Stimulated activated memory B cell treated with anti-CD40 and anti-IgM and Interleukin-4, amounts not matched to agents 10 μg/mL and 1 μg/mL and 100 μg/mL, for 72 hours (primary cell): ENCODE results near the gene SCARB1.

Experiments
- ATAC-seq: fragments of 150-1000 bp; cut with Tn5 transposase; 2 replicates; pipeline ENCODE4 v1.10.0; 2021
- H3K27ac Mint-ChIP-seq: one replicate; pipeline ENCODE4 v1.8.0; 2022; ENCODE audit warnings: mild to moderate bottlenecking, mixed read lengths
- H3K27me3 Mint-ChIP-seq: one replicate; pipeline ENCODE4 v1.8.0; 2022; ENCODE audit warnings: mixed read lengths
- H3K36me3 Mint-ChIP-seq: one replicate; pipeline ENCODE4 v1.8.0; 2022; ENCODE audit warnings: mixed read lengths
- H3K4me1 Mint-ChIP-seq: one replicate; pipeline ENCODE4 v1.8.0; 2022; ENCODE audit warnings: mixed read lengths
- H3K4me3 Mint-ChIP-seq: one replicate; pipeline ENCODE4 v1.8.0; 2022; ENCODE audit warnings: mild to moderate bottlenecking, moderate library complexity, mixed read lengths
- H3K9me3 Mint-ChIP-seq: one replicate; pipeline ENCODE4 v1.8.0; 2022; ENCODE audit warnings: mixed read lengths

The SCARB1 gene

GRCh38 chr12:124871297-124871696, 7.6 kb upstream of the SCARB1 start:
- Mint-ChIP-seq H3K4me1 (peaks cover 25% of the 10 kb centered on the region), H3K27ac (no peak overlapping the region), H3K4me3 (no peak overlapping the region), H3K36me3 (no peaks in the 10 kb centered on the region), H3K9me3 (no peaks in the 10 kb centered on the region), H3K27me3 (no peaks in the 10 kb centered on the region)
- no peak for ATAC-seq

- Mint-ChIP-seq H3K36me3 (no peaks in the 10 kb centered on the region), H3K4me3 (no peak overlapping the region), H3K27me3 (no peaks in the 10 kb centered on the region), H3K9me3 (no peaks in the 10 kb centered on the region), H3K4me1 (peaks cover 25% of the 10 kb centered on the region), H3K27ac (no peak overlapping the region)
- ATAC-seq: no peak
These were observed 6.9 kb upstream of the SCARB1 start for GRCh38 chr12:124870515-124870914.

DNA sequence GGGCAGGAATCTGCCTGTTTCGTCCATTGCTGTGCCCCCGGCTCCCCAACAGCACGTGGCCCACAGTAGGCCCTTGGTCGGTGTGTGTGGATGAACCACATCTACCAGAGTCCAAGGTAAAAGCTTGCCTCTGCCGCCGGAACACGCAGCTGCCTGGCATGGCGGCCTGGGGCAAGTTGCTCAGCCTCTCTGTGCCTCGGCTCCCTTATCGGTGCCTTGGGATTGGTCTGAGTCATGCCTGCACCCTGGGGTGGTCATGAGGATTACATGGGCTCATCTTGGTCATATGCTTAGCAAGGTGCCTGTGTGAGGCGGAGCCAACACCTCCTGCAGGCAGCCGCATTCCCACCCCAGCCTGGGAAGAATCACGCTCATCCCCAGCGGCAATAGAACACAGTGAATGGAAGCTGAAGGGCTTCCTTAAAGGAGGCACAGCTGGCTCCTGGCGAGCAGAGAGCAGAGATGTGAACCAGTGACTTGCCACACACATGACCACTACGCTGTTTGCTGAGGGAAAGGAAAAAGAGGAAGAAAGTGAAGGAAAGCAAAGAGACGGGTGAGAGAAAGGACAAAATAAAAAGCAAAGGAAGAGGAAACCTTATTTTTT, 5.5 kb upstream of the SCARB1 start:
- Mint-ChIP-seq H3K36me3 (no peaks in the 10 kb centered on the region), H3K27ac (peak overlapping the region; percentile 78), H3K9me3 (no peaks in the 10 kb centered on the region), H3K27me3 (no peaks in the 10 kb centered on the region), H3K4me3 (peak overlapping the region; percentile 72), H3K4me1 (peaks cover 25% of the 10 kb centered on the region)
- peak; percentile 53 for ATAC-seq

DNA sequence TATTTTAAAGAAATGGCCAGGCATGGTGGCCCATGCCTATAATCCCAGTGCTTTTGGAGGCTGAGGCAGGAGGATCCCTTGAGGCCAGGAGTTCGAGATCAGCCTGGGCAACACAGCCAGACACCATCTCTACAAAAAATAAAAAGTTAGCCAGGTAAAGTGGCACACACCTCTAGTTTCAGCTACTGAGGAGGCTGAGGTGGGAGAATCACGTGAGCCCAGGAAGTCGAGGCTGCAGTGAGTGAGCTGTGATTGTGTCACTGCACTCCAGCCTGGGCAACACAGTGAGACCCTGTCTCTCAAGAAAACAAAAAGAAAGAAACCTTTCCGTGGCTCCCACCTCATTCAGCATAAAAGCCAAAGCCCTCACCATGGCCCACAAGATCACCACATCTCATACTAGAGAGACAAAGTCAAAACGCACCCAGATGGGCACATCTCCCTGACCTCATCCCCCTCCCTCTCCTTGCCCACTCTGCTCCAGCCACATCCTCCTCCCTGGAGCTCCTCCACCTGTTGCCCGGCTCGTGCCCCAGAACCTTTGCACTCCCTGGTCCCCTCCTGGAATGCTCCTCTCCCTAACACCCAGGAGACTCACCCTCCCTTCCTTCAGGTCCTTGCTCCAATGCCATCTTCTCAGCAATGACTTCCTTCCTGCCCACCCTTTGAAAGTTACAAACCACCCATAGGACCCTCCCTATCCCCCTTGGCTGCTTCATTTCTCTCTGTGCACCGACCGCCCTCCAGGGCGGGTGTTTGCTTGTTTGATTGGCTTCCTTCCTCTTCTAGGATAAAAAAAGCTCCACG, 4.8 kb upstream of the SCARB1 start:
- ATAC-seq: no peak
- no peaks in the 10 kb centered on the region for H3K27me3 Mint-ChIP-seq
- H3K4me3 Mint-ChIP-seq: peak overlapping the region; percentile 72
- H3K36me3 Mint-ChIP-seq: no peaks in the 10 kb centered on the region
- H3K27ac Mint-ChIP-seq: peak overlapping the region; percentile 78
- peaks cover 24% of the 10 kb centered on the region for H3K4me1 Mint-ChIP-seq
- H3K9me3 Mint-ChIP-seq: no peaks in the 10 kb centered on the region

DNA sequence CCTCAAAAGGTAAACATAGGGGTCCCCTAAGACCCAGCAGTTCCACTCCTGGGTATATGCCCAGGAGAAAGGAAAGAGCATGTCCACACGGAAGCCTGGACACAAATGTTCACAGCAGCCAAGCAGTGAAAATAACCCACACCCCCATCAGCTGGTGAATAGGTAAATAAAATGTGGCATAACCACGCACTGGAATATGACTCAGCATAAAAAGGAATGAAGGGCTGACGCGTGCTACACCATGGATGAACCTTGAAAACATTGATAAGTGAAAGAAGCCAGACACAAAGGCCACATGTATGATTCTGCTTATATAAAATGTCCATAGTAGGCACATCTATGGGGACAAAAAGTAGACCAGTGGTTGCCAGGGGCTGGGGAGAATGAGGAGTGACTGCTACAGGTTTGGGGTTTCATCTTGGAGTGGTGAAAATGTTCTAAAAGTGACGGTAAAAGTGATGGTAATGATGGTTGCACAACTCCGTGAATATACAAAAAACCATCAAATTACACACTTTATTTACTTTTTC, 3.8 kb upstream of the SCARB1 start:
- H3K27me3 Mint-ChIP-seq: no peaks in the 10 kb centered on the region
- no peaks in the 10 kb centered on the region for H3K36me3 Mint-ChIP-seq
- no peaks in the 10 kb centered on the region for H3K9me3 Mint-ChIP-seq
- H3K4me1 Mint-ChIP-seq: peaks cover 30% of the 10 kb centered on the region
- H3K4me3 Mint-ChIP-seq: no peak overlapping the region
- peak overlapping the region; percentile 44 for H3K27ac Mint-ChIP-seq
- no peak for ATAC-seq

- Mint-ChIP-seq H3K27ac (no peak overlapping the region), H3K36me3 (no peaks in the 10 kb centered on the region), H3K4me3 (no peak overlapping the region), H3K4me1 (peaks cover 36% of the 10 kb centered on the region), H3K27me3 (no peaks in the 10 kb centered on the region), H3K9me3 (no peaks in the 10 kb centered on the region)
- no peak for ATAC-seq
These were observed 3.3 kb upstream of the SCARB1 start for GRCh38 chr12:124866883-124867400.

DNA sequence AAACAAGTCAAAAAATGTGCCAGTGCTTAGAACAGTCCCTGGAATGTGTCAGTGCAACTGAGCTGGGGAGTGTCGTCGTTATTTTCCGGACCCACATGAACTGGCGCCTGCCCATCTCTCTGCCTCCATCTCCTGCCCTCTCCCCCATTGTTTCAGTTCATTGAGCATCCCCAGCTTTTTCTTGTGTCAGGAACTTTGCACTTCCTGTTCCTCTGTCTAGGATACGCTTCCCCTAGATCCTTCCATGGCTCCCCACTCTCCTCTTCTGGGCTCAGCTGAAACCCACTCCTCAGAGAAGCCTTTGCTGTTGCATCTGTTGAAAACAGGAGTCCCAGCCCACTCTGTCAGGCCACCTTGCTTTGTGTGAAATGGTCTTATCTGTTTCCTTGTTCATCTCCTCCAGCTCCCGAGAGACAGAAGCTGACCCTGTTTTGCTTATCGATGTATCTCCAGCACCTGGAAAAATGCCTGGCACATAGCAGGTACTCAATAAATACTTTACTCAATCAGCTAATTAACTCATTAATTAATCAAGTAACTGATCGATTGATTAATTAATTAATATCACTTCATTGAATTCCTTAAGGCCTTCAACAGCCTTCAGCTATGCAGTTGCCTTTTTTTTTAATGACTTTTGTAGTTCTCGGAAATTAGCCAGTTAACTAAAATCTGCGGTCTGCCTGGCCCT, 2.7 kb upstream of the SCARB1 start:
- H3K27me3 Mint-ChIP-seq: no peaks in the 10 kb centered on the region
- H3K36me3 Mint-ChIP-seq: no peaks in the 10 kb centered on the region
- H3K9me3 Mint-ChIP-seq: no peaks in the 10 kb centered on the region
- peaks cover 42% of the 10 kb centered on the region for H3K4me1 Mint-ChIP-seq
- no peak overlapping the region for H3K4me3 Mint-ChIP-seq
- H3K27ac Mint-ChIP-seq: no peak overlapping the region
- no peak for ATAC-seq

GRCh38 chr12:124865728-124866127, 2.1 kb upstream of the SCARB1 start:
- no peak for ATAC-seq
- H3K9me3 Mint-ChIP-seq: no peaks in the 10 kb centered on the region
- H3K36me3 Mint-ChIP-seq: no peaks in the 10 kb centered on the region
- H3K4me1 Mint-ChIP-seq: peaks cover 45% of the 10 kb centered on the region
- no peak overlapping the region for H3K27ac Mint-ChIP-seq
- no peaks in the 10 kb centered on the region for H3K27me3 Mint-ChIP-seq
- H3K4me3 Mint-ChIP-seq: no peak overlapping the region

GRCh38 chr12:124864326-124864752, 675 bp upstream of the SCARB1 start:
- Mint-ChIP-seq H3K4me3 (peak overlapping the region; percentile 89), H3K36me3 (peaks cover 6% of the 10 kb centered on the region), H3K27me3 (no peaks in the 10 kb centered on the region), H3K4me1 (peaks cover 49% of the 10 kb centered on the region), H3K27ac (peak overlapping the region; percentile 99), H3K9me3 (no peaks in the 10 kb centered on the region)
- no peak for ATAC-seq

DNA sequence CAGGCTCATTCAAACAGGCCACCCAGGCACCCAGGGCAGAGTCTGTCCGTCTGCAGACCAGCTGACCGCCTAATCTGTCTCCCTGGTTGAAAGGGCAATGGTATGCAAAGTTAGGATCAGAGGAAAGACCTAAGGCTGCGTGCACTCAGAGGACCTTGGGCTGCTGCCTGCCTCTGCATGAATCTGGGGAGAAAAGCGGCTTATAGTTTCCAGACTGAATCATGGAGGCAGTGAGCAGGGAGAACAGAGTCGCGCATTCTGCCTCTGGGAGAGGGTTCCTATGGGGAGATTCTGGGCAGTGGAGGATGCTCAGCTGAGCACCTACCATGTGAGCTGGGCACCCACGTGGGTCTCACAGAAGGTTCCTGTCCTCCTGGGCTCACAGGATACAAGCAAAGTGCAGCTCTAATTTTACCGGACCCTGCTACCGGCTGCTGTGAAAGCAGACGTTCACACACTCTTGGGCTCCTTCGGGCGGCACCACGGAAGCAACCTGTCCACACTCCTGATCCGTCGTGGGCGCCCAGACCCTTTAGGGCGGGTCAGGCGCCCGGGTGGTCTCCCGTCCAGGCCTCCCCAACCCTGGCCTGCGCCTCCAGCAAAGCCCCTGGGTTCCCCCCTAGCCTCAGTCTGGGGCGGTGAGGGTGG, 772 bp downstream of the SCARB1 start:
- Mint-ChIP-seq H3K4me3 (peak overlapping the region; percentile 84), H3K36me3 (peaks cover 6% of the 10 kb centered on the region), H3K9me3 (no peaks in the 10 kb centered on the region), H3K4me1 (peaks cover 38% of the 10 kb centered on the region), H3K27ac (peak overlapping the region; percentile 99), H3K27me3 (no peaks in the 10 kb centered on the region)
- peak; percentile 44 for ATAC-seq

- Mint-ChIP-seq H3K27ac (peak overlapping the region; percentile 99), H3K4me3 (peak overlapping the region; percentile 84)
These were observed 1.6 kb downstream of the SCARB1 start for GRCh38 chr12:124861898-124862676.

GRCh38 chr12:124861492-124861891, 2.2 kb downstream of the SCARB1 start:
- no peak overlapping the region for H3K4me3 Mint-ChIP-seq
- no peak overlapping the region for H3K27ac Mint-ChIP-seq
- H3K27me3 Mint-ChIP-seq: no peaks in the 10 kb centered on the region
- H3K36me3 Mint-ChIP-seq: peaks cover 14% of the 10 kb centered on the region
- peaks cover 51% of the 10 kb centered on the region for H3K4me1 Mint-ChIP-seq
- no peak for ATAC-seq
- H3K9me3 Mint-ChIP-seq: no peaks in the 10 kb centered on the region

More at GRCh38 chr12:124861898-124862676, 1.6 kb downstream of the SCARB1 start:
- peak; percentile 51 for ATAC-seq
- no peaks in the 10 kb centered on the region for H3K9me3 Mint-ChIP-seq
- peaks cover 13% of the 10 kb centered on the region for H3K36me3 Mint-ChIP-seq
- H3K27me3 Mint-ChIP-seq: no peaks in the 10 kb centered on the region
- peaks cover 45% of the 10 kb centered on the region for H3K4me1 Mint-ChIP-seq

- Mint-ChIP-seq H3K9me3 (no peaks in the 10 kb centered on the region), H3K27ac (peak overlapping the region; percentile 36), H3K4me1 (peaks cover 64% of the 10 kb centered on the region), H3K36me3 (peaks cover 36% of the 10 kb centered on the region), H3K4me3 (no peak overlapping the region), H3K27me3 (no peaks in the 10 kb centered on the region)
- ATAC-seq: no peak
These were observed 5.7 kb downstream of the SCARB1 start for GRCh38 chr12:124857921-124858461.

DNA sequence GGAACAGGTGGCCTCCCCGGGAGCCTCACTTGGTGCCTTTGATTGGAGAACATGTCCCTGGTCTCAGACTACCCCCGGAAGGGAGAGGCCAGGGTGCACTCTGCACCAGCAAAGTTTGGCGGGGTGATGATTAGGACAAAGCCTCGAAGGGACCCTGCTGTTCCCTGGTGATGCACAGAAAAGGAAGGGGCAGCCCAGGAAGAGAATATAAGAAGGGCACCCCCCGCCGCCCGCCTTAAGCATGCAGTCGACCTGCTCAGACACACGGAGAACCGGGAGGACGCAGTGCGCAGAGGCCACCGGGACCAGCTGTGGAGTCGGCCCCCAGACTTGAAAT, 6.9 kb downstream of the SCARB1 start:
- Mint-ChIP-seq H3K4me3 (no peak overlapping the region), H3K27me3 (no peaks in the 10 kb centered on the region), H3K4me1 (peaks cover 63% of the 10 kb centered on the region), H3K27ac (no peak overlapping the region), H3K36me3 (peaks cover 42% of the 10 kb centered on the region), H3K9me3 (no peaks in the 10 kb centered on the region)
- no peak for ATAC-seq
